Superior temporal gyrus (tissue), 1 donor: ENCODE data around the gene WNK4.
"Not testable (repeated sequence)": the region's sequence is repeated elsewhere in the genome, so short reads cannot be mapped to it uniquely, and the experiment has no call there.

Experiments used
- DNase-seq: peaks from one replicate; pipeline ENCODE4 v3.0.0-alpha.2; 2016; ENCODE audit errors: extremely low spot score

The WNK4 gene

GRCh38 chr17:42779936-42780850, at the start of gene WNK4:
TSS of gene WNK4 (plus strand) at chr17:42780610. CDS start at chr17:42780699, 89 bp downstream.
- DNase-seq: no peak

- DNase-seq: no peak
These were observed 39.7 kb upstream of the WNK4 start for GRCh38 chr17:42740699-42741098.

- DNase-seq: not testable (repeated sequence)
These were observed 37.5 kb upstream of the WNK4 start for GRCh38 chr17:42742916-42743315.

- DNase-seq: no peak
These were observed 36.7 kb upstream of the WNK4 start for GRCh38 chr17:42743595-42744282.

GRCh38 chr17:42744283-42744805, 36.1 kb upstream of the WNK4 start:
- DNase-seq: peak; percentile 56

- DNase-seq: peak; percentile 92
These were observed 35.4 kb upstream of the WNK4 start, which contains the start of gene EZH1 for GRCh38 chr17:42744806-42745617. TSS of gene EZH1 (minus strand) at chr17:42745040. CDS start at chr17:42728941, 16,099 bp downstream.

- DNase-seq: no peak
These were observed 32.1 kb upstream of the WNK4 start for GRCh38 chr17:42748202-42748907.

- peak; percentile 18 for DNase-seq
These were observed 31.3 kb upstream of the WNK4 start for GRCh38 chr17:42748908-42749798.

- DNase-seq: no peak
These were observed 29.6 kb upstream of the WNK4 start for GRCh38 chr17:42750739-42751344.

GRCh38 chr17:42751628-42752027, 28.8 kb upstream of the WNK4 start:
- no peak for DNase-seq

GRCh38 chr17:42754782-42755181, 25.6 kb upstream of the WNK4 start:
- DNase-seq: no peak

GRCh38 chr17:42759982-42760651, 20.3 kb upstream of the WNK4 start:
- no peak for DNase-seq

GRCh38 chr17:42760652-42761581, 19.5 kb upstream of the WNK4 start, which contains the start of gene RAMP2:
TSS of gene RAMP2 (plus strand) at chr17:42761227. CDS start at chr17:42761262, 35 bp downstream.
- DNase-seq: no peak

GRCh38 chr17:42761638-42762037, 18.8 kb upstream of the WNK4 start:
- no peak for DNase-seq

GRCh38 chr17:42766124-42766523, 14.3 kb upstream of the WNK4 start:
- no peak for DNase-seq

- DNase-seq: no peak
These were observed 12.9 kb upstream of the WNK4 start for GRCh38 chr17:42767512-42767911.

- not testable (repeated sequence) for DNase-seq
These were observed 12.4 kb upstream of the WNK4 start for GRCh38 chr17:42768006-42768405.

GRCh38 chr17:42769964-42770363, 10.4 kb upstream of the WNK4 start:
- DNase-seq: not testable (repeated sequence)
